ENCODE measurements around the gene ACAT1.
"Not testable (repeated sequence)": the region's sequence is repeated elsewhere in the genome, so short reads cannot be mapped to it uniquely, and the experiment has no call there.

The ACAT1 gene

DNA sequence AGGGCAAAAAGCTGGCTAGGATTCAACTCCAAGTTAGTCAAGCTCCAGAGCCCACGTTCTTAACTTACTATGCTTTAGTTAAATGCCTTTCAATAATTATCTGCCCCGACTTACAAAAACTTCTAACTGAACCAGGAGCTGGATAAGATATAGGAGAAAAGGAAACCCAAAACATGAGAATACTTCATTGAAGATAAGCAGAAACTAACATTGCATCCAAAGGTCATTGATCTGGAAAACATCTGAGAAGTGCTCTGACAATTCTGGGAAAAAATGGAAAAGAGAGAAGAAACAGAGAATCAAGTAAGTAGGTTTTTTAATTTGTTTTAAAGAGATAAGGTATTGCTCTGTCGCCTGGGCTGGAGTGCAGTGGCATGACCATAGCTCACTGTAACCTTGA, 27.2 kb downstream of the ACAT1 start:
- no peak for DNase-seq

GRCh38 chr11:108154591-108154990, 33.2 kb downstream of the ACAT1 start:
- no peak for DNase-seq

DNA sequence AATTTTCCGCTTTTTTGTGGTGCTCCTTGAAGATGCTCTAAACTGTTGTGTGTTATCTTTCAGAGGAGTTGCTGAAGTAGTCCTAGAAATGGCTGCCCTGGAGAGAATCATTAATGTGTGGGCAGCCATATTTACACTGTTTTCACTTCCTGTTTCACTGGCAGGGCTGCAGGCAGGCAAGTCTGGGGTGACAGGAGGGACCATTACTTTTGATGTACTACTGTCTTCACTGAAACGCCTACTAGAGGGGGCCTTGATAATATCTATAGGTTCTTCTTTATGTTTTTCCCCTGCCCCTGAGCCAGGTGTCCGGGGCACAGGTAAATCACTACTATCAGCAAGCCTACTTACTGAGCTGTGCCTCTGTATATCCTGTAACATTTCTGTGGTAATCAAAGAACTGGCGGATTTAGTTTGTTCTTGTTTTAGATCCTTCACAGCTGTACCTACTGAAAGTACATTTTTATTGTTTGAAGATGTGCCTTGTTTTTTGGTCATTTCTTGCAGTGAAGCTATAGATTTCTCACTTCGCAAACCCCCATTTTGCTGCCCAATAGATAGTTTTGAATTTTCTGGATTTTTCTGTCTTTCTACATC, 39.7 kb downstream of the ACAT1 start:
- DNase-seq: peak; percentile 10

GRCh38 chr11:108162878-108163277, 41.5 kb downstream of the ACAT1 start:
- DNase-seq: not testable (repeated sequence)

GRCh38 chr11:108167624-108168023, 46.3 kb downstream of the ACAT1 start:
- DNase-seq: no peak

GRCh38 chr11:108170184-108170583, 48.8 kb downstream of the ACAT1 start:
- no peak for DNase-seq

GRCh38 chr11:108177570-108177969, 56.2 kb downstream of the ACAT1 start:
- DNase-seq: no peak

- DNase-seq: no peak
These were observed 72.4 kb downstream of the ACAT1 start for GRCh38 chr11:108193725-108194124.

GRCh38 chr11:108196901-108197300, 75.5 kb downstream of the ACAT1 start:
- DNase-seq: no peak
